Fibroblast of lung (primary cell): ENCODE measurements around the gene ANKS1A. TPM values are rescaled to one million over a fixed set of nuclear protein-coding genes. Genes with fewer than 3 reads are reported as not detected.
"Not testable (repeated sequence)": the region's sequence is repeated elsewhere in the genome, so short reads cannot be mapped to it uniquely, and the experiment has no call there.

Experiments used
- DNase-seq, 2 donors: peaks; one replicate each; pipeline versions ENCODE4 v3.0.0 to v3.0.0-alpha.2; 2010; ENCODE audit warnings: low read depth in 2 of 2
- H2AFZ ChIP-seq: 2 replicates; pipeline ENCODE4 v1.5.1; 2012; ENCODE audit warnings: low read length, control low read depth, inconsistent platforms
- H3K27ac ChIP-seq: 2 replicates; pipeline ENCODE4 v1.5.1; 2011; ENCODE audit warnings: low read length, control low read depth; ENCODE audit not compliant: insufficient read depth
- H3K27me3 ChIP-seq: 2 replicates; pipeline ENCODE4 v1.5.1; 2011; ENCODE audit warnings: mild to moderate bottlenecking, low read length; ENCODE audit not compliant: control insufficient read depth, insufficient read depth
- H3K36me3 ChIP-seq: 2 replicates; pipeline ENCODE4 v1.5.1; 2011; ENCODE audit warnings: low read length; ENCODE audit not compliant: control insufficient read depth, insufficient read depth
- H3K4me1 ChIP-seq: 2 replicates; pipeline ENCODE4 v1.5.1; 2011; ENCODE audit warnings: low read length; ENCODE audit not compliant: control insufficient read depth, insufficient read depth; ENCODE audit errors: extremely low read depth
- H3K4me2 ChIP-seq: 2 replicates; pipeline ENCODE4 v1.5.1; 2011; ENCODE audit warnings: low read length, control low read depth; ENCODE audit not compliant: insufficient read depth; ENCODE audit errors: extremely low read depth
- H3K4me3 ChIP-seq, 4 experiments: fragments of 200-600 bp in 1 of 4; sonication (generic) in 1 of 4; replicated peaks in 1 of 4; 2 replicates each; pipeline ENCODE4 v1.5.1; 2011 to 2016; ENCODE audit warnings: low read length in 4 of 4, low read depth in 3 of 4, mild to moderate bottlenecking in 3 of 4, control low read depth in 2 of 4, inconsistent platforms in 1 of 4, mixed read lengths in 1 of 4; ENCODE audit not compliant: insufficient read depth in 1 of 4; ENCODE audit errors: control extremely low read depth in 1 of 4
- H3K79me2 ChIP-seq: 2 replicates; pipeline ENCODE4 v1.5.1; 2012; ENCODE audit warnings: mild to moderate bottlenecking, low read length, inconsistent platforms; ENCODE audit not compliant: control insufficient read depth, insufficient read depth
- H3K9ac ChIP-seq: 2 replicates; pipeline ENCODE4 v1.5.1; 2011; ENCODE audit warnings: mild to moderate bottlenecking, low read length, control low read depth; ENCODE audit not compliant: insufficient read depth
- H3K9me3 ChIP-seq: 2 replicates; pipeline ENCODE4 v1.5.1; 2012; ENCODE audit warnings: low read depth, low read length; ENCODE audit not compliant: control insufficient read depth, insufficient read depth
- H4K20me1 ChIP-seq: 2 replicates; pipeline ENCODE4 v1.5.1; 2011; ENCODE audit warnings: low read length; ENCODE audit not compliant: control insufficient read depth, insufficient read depth; ENCODE audit errors: extremely low read depth
- CTCF ChIP-seq, 2 donors: IDR thresholded peaks in 1 of 2; conservative IDR thresholded peaks in 1 of 2; 1 replicate in 1 of 2; 2 replicates in 1 of 2; pipeline ENCODE4 v1.5.1; 2011 to 2012; ENCODE audit warnings: low read length in 2 of 2, control low read depth in 1 of 2, inconsistent platforms in 1 of 2, low read depth in 1 of 2, mild to moderate bottlenecking in 1 of 2
- EZH2 ChIP-seq: IDR thresholded peaks from 2 replicates; pipeline ENCODE4 v1.5.1; 2012; ENCODE audit warnings: low read length, control low read depth, mild to moderate bottlenecking; ENCODE audit errors: missing control alignments
- polyA plus RNA-seq, 2 donors: library from polyadenylated mRNA; depleted of rRNA in 1 of 2; stranded (reverse) in 1 of 2; unstranded in 1 of 2; fragments of >200 nt; gene quantifications; 2 replicates each; pipeline ENCODE4 v1.2.1, GENCODE V29; 2011 to 2012; ENCODE audit warnings: missing spikeins in 1 of 2
- total RNA-seq: library from RNA; depleted of rRNA; stranded (reverse); fragments of >200 nt; gene quantifications from 2 replicates; pipeline ENCODE4 v1.2.1, GENCODE V29; 2014

Gene ANKS1A
- total and polyA plus RNA-seq, 2 donors (not counting 1 experiment from before 2014, with no cell fraction given): 3.6 to 7.8 TPM

DNA sequence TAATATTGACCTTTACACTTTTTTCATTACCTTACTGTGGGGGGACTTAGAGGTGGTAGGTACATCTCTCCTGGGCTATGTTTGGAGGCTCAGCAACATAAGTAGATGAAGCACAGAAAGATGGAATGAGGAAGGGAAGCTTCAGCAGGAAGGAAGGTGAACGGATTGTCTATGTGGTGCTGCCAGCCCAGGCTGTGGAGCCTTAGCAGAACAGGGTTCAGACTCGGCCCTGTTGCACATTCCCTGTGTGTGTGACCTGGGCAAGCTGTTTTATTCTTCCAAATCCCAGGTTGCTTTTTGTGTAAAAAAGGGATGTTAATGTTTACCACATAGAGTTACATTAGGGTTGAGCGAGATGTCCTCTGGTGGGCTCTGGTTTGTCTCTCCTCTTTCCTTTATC, 41.2 kb downstream of the ANKS1A start:
- H3K36me3 ChIP-seq: no peaks in the 10 kb centered on the region
- H3K9me3 ChIP-seq: no peaks in the 10 kb centered on the region
- H3K9ac ChIP-seq: no peak overlapping the region

DNA sequence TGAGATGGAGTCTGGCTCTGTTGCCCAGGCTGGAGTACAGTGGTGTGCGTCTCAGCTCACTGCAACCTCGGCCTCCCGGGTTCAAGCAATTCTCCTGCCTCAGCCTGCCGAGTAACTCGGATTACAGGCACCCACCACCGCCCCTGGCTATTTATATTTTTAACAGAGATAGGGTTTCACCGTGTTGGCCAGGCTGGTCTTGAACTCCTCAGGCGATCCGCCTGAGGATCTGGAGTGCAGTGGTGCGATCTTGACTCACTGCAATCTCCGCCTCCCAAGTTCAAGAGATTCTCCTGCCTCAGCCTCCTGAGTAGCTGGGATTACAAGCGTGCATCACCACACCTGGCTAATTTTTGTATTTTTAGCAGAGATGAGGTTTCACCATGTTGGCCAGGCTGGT, 43.1 kb downstream of the ANKS1A start:
- H3K4me3 ChIP-seq, DNase-seq, H3K27me3 ChIP-seq, H3K4me1 ChIP-seq, H3K9ac ChIP-seq, H2AFZ ChIP-seq, H3K9me3 ChIP-seq, H4K20me1 ChIP-seq, H3K4me2 ChIP-seq, H3K36me3 ChIP-seq, H3K27ac ChIP-seq, H3K79me2 ChIP-seq: not testable (repeated sequence)

More for the DNA sequence above, 41.2 kb downstream of the ANKS1A start:
- no peak overlapping the region for H3K4me2 ChIP-seq
- DNase-seq: no peak
- H4K20me1 ChIP-seq: no peaks in the 10 kb centered on the region
- H3K4me3 ChIP-seq: no peak overlapping the region
- no peaks in the 10 kb centered on the region for H3K79me2 ChIP-seq
- H3K27me3 ChIP-seq: no peaks in the 10 kb centered on the region
- H3K27ac ChIP-seq: no peak overlapping the region
- no peak overlapping the region for H2AFZ ChIP-seq
- H3K4me1 ChIP-seq: peaks cover 2% of the 10 kb centered on the region
- TF ChIP-seq CTCF (conservative IDR thresholded peaks at IDR 0.05 in 1 of 2, IDR thresholded peaks at IDR 0.05 in 1 of 2; ENCODE audit: low read depth in 1 of 2, low read length in 2 of 2): no peak
- TF ChIP-seq EZH2: no peak

GRCh38 chr6:34934516-34934915, 45.5 kb downstream of the ANKS1A start:
- no peak overlapping the region for H3K9ac ChIP-seq
- no peaks in the 10 kb centered on the region for H4K20me1 ChIP-seq
- H3K4me1 ChIP-seq: no peaks in the 10 kb centered on the region
- H3K4me2 ChIP-seq: no peak overlapping the region
- H3K27ac ChIP-seq: no peak overlapping the region
- DNase-seq: peak; percentile 56 to 86
- no peaks in the 10 kb centered on the region for H3K36me3 ChIP-seq
- H3K79me2 ChIP-seq: no peaks in the 10 kb centered on the region
- no peak overlapping the region for H3K4me3 ChIP-seq
- H3K27me3 ChIP-seq: no peaks in the 10 kb centered on the region
- no peak overlapping the region for H2AFZ ChIP-seq
- TF ChIP-seq EZH2: no peak
- no peak for TF ChIP-seq CTCF (conservative IDR thresholded peaks at IDR 0.05 in 1 of 2, IDR thresholded peaks at IDR 0.05 in 1 of 2; ENCODE audit: low read depth in 1 of 2, low read length in 2 of 2)
- H3K9me3 ChIP-seq: no peaks in the 10 kb centered on the region
